ENCODE measurements around the gene CFAP45. TPM values are rescaled to one million over a fixed set of nuclear protein-coding genes. Genes with fewer than 3 reads are reported as not detected.

The CFAP45 gene
- total and polyA plus RNA-seq, 2 of the 8 experiments (the other 6 are each of a cell fraction or from before 2014, with no cell fraction given): 0.05 TPM; not detected in 1

DNA sequence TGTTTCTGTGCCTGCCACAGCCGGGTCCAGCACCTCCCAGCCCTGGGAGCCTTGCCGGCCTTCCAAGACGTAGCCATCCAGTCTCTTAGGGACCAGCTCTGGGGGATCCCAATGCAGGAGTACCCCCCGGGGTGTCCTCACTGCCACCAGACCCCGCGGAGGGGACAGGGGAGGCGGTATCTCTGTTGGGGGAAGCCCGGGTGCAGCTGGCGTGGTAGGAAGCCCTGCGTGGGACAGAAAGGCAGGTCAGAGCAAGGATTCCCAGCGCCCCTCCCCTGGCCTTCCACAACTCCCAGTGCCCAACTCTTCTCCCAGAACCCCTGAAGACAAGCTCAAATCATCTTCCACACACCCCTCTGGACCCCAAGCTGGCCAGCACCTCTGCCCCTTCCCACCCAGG lies 30.3 kb upstream of the CFAP45 start (continued):
- TF ChIP-seq CBX5 (IDR thresholded peaks at IDR 0.05; ENCODE audit: low read depth, low read length) (no peak), SIRT6 (IDR thresholded peaks at IDR 0.05; ENCODE audit: low read length) (no peak), KDM1A (IDR thresholded peaks at IDR 0.05; ENCODE audit: borderline replicate concordance, low read length) (no peak), KDM4A (IDR thresholded peaks at IDR 0.05; ENCODE audit: low read depth, low read length, severe bottlenecking) (no peak), GTF2F1 (IDR thresholded peaks at IDR 0.05; ENCODE audit: borderline replicate concordance, low read depth, low read length) (no peak)

Data from H1 (cell line).